ENCODE results near the gene CA10.

- TF ChIP-seq POU6F1 (CRISPR knock-in tag; IDR thresholded peaks at IDR 0.05; ENCODE audit: borderline replicate concordance, low read depth) (no peak), SNAI2 (CRISPR knock-in tag; IDR thresholded peaks at IDR 0.05) (no peak), TCF4 (CRISPR knock-in tag; IDR thresholded peaks at IDR 0.05; ENCODE audit: borderline replicate concordance) (no peak), PATZ1 (CRISPR knock-in tag; IDR thresholded peaks at IDR 0.05; ENCODE audit: borderline replicate concordance) (no peak), ARNTL (CRISPR knock-in tag; IDR thresholded peaks at IDR 0.05; ENCODE audit: borderline replicate concordance, low read depth) (no peak), ZC3H10 (CRISPR knock-in tag; IDR thresholded peaks at IDR 0.05) (no peak), OSR1 (CRISPR knock-in tag; IDR thresholded peaks at IDR 0.05) (no peak), ESRRG (CRISPR knock-in tag; IDR thresholded peaks at IDR 0.05) (no peak), ZFP30 (CRISPR knock-in tag; IDR thresholded peaks at IDR 0.05) (no peak)
Observed at GRCh38 chr17:51667706-51668083, 490.8 kb downstream of the CA10 start.
